ENCODE data around the gene NCAPG2.
"Not testable (repeated sequence)": the region's sequence is repeated elsewhere in the genome, so short reads cannot be mapped to it uniquely, and the experiment has no call there.

The NCAPG2 gene

GRCh38 chr7:158664406-158664805 is 40.2 kb downstream of the NCAPG2 start:
- no peak for DNase-seq

DNA sequence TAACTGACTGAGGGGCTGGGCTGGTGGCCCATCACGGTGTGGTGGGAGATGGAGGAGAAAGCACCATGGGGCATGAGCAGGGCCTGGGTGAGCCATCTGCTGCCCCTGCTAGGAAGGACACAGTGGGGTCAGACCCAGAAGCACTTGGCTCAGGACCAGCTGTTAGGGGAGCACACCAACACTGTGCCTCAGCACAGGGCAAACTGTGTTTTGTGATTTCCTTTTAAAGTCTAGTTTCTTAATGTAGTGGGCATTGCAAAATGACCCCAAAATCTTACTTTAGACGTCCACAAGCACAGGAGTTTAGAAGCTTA is 41.2 kb downstream of the NCAPG2 start:
- no peak for DNase-seq

GRCh38 chr7:158662610-158663427 is 41.8 kb downstream of the NCAPG2 start:
- DNase-seq: no peak

DNA sequence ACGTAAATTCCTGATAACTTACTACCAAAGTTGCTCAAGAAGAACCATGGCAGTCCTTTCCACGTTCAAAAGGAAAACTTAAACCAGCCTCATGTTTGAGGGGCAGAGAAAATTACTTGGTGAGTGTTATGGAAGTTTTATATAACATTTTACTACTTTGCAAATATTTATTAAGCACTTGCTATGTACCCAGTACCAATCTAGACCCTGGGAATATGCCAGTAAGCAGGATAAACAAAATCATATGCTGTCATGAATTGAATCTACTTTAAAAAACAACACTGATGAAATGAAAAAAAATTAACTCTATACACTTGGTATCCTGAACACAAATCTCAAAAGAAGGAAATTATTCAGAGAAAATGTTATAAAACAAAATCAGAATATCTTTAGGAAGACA is 46.1 kb downstream of the NCAPG2 start:
- no peak for DNase-seq

- DNase-seq: no peak
These were observed 47.3 kb downstream of the NCAPG2 start for GRCh38 chr7:158657189-158657746.

DNA sequence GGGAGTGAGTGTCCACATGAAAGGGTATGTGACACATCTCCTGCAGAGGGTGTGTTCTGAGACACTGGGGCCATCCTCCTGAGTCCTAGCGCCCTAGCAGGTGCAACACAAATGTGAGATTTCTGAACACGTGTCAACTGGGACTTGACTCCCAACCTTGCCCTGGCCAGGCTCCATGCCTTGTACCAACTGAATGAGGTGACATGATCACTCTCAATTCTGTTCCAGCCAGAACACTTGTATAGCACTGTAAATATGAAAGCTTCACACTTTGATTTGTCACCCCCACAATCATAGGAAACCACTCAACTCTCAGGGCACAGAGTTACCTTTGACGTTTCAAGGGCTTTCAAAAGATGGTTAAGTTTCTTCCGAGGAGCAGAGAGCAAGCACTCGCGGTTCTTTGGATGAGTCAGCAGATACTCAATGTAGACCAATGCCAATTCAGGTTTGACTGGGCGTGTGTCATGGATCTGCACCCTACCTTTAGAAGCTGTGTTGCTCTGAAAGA is 48.6 kb downstream of the NCAPG2 start:
- DNase-seq: no peak

- DNase-seq: no peak
These were observed 49.1 kb downstream of the NCAPG2 start for GRCh38 chr7:158655507-158655906.

GRCh38 chr7:158651968-158652565 is 52.5 kb downstream of the NCAPG2 start:
- DNase-seq: no peak

GRCh38 chr7:158650821-158651225 is 53.8 kb downstream of the NCAPG2 start:
- no peak for DNase-seq

DNA sequence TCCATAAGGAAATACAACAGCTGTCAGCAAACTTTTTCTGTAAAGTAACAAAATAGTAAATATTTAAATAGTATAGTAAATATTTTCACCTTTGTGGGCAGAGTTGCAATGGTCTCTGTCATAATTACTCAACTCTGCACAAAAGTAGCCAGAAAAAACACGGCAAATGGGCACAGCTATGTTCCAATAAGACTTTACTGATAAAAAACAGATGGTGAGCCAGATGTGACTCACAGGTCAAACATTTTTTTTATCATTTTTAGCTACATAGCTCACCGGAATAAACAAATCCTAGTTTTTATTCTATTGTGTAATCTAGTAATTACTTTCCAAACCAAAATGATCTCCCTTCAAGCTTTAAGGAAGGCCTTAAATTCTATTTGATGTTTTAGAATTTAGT is 55.3 kb downstream of the NCAPG2 start:
- DNase-seq: no peak

GRCh38 chr7:158648787-158649186 is 55.8 kb downstream of the NCAPG2 start:
- no peak for DNase-seq

DNA sequence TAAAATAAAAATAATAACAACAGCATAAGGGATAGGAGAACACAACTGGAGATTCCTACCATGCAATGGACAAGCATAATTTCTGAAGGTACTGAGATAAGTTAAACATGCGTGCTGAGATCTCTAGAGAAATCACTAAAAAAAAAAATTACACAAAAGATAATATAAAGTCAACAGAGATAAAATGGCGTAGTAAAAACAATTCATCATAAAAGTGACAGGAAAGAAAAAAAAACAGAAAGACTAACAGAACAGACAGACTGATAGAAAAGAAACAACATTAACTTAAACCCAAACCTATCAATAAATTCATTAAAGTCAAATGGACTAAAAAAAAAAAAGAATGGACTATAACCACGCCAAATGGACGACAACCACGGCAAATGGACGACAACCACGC is 56.4 kb downstream of the NCAPG2 start:
- DNase-seq: no peak

DNA sequence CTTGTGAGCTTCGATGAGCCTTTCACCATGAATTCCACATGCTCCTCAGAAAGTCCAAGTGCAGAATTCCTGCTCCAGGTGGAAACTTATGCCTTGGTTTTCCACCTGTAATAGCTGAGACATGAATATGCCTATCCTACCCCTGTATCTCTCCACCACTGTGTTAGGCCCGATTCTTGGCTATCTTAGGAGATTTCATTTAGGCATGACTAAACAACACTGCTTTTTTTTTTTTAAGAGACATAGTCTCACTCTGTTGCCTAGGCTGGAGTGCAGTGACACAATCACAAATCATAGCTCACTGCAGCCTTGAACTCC is 57.2 kb downstream of the NCAPG2 start:
- DNase-seq: no peak

DNA sequence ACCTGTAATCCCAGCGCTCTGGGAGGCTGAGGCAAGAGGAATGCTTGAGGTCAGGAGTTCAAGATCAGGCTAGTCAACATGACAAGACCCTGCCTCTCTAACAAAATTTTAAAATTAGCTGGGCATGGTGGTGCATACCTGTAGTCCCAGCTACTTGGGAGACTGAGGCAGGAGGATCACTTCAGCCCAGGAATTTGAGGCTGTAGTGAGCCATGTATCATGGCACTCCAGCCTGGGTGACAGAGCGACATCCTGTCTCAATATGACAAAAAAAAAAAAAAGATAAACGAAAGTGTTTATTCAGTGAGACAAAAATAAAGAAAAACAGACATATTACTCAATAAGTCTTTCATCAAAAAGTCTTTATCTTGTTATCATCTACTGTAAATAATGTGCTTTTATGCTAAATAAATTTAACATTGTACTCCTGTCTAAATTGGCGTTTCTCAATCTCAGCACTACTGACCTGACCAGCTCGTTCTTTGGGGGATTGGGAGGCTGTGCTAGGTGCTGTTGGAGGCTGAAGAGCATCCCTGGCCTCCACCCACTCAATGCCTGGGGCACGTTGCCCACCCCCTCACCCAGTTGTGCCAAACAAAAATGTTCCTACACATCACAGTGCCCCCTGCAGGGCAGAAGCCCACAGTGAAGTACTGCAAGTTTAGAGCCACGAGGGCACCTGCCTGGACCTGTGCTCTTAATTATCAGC is 57.7 kb downstream of the NCAPG2 start:
- no peak for DNase-seq

GRCh38 chr7:158645842-158646241 is 58.8 kb downstream of the NCAPG2 start:
- no peak for DNase-seq

- DNase-seq: no peak
These were observed 62.5 kb downstream of the NCAPG2 start for GRCh38 chr7:158642149-158642548.

DNA sequence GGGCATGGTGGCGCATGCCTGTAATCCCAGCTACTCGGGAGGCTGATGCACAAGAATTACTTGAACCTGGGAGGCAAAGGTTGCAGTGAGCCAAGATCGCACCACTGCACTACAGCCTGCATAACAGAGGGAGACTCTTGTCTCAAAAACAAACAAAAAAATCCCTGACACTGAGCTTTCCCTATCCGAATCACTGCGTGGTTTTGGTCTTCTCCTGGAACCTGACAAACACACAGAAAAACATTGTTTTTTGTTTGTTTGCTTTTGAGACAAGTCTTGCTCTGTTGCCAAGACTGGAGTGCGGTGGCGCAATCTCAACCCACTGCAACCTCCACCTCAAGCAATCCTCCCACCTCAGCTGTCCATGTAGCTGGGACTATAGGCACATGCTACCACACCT is 66.6 kb downstream of the NCAPG2 start:
- no peak for DNase-seq

DNA sequence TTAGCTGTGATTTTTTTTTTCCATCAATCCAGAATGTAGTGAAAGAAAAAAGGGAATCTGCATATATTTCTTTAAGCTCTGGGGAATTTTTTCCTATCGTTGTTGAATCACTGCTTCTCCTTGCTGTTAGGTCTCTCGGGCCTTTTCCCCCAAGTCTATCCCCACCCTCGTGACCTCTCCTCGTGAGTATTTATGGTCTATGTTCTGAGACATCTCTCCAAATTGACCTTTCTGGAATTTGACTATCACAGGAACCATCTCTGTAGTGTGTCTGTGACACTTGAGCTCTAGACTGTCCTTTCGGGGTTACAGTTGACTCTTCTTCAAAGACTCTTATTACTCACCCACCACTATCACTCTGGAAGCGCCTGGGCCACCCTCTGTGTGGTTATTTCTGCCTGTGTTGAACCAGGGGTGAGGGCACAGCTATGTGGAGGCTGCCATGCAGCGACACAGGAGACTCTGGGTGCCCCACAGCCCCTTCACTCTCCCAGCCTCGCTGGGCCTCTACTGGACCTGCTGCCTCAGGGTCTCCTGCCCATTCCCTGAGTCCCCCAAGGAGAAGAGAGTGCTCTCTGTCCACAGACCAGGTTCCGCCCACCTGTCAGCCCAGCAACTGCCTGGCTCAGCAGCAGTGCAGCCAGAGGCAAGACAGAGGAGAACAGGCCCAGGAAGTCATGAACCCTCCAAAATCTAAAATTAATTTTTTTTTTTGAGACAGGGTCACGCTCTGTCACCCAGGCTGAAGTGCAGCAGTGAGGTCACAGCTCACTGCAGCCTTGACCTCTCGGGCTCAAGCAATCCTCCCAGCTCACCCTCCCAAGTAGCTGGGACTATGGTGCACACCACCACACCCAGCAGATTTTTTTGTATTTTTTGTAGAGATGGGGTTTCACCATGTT is 71.3 kb downstream of the NCAPG2 start:
- no peak for DNase-seq

DNA sequence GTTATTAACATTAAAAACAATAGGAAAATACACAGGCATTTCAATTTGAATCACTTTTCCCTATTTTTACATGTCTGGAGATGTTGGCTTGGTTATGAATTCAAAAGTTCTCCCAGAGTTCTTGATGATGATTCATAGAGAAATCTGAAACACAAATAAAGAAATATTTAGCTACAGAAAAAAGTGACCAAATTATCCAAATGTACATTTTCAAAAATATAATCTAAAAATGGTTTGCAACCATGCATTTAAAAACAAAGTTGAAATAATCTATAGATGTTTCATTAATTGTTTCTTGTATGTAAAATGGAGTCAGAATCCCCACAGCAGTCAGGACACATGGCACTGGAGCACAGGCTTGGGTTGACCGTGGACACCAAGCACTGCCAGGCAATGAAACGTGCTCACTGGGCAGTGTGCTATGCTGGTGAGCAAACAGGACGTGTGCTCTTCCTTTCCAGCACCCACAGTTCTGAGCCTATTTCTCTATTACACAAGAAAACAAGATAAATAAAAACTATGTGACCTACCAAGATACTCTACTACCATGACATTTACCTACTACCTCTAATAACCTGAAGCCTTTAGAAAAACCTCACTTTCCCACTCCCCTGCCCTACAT is 72.9 kb downstream of the NCAPG2 start:
- DNase-seq: no peak

GRCh38 chr7:158626289-158626688 is 78.3 kb downstream of the NCAPG2 start:
- DNase-seq: not testable (repeated sequence)

- no peak for DNase-seq
These were observed 81.4 kb downstream of the NCAPG2 start for GRCh38 chr7:158623241-158623640.

- DNase-seq: no peak
These were observed 83.7 kb downstream of the NCAPG2 start for GRCh38 chr7:158620839-158621441.
